Measurements from ENCODE around the gene MRTFA.

GRCh38 chr22:40409613-40410113 lies 226.9 kb downstream of the MRTFA start:
- TF ChIP-seq CTCF (IDR thresholded peaks at IDR 0.05) (no peak), POLR2A (IDR thresholded peaks at IDR 0.05) (no peak)

All from thyroid gland (tissue), 4 donors.